Gastrocnemius medialis (tissue), 4 donors: ENCODE data around the gene NSMCE1. TPM values are rescaled to one million over a fixed set of nuclear protein-coding genes. Genes with fewer than 3 reads are reported as not detected.

ENCODE experiments used
- ATAC-seq, 2 donors: fragments of 150-250 bp; one replicate each; pipeline ENCODE4 v1.9.1; 2016
- DNase-seq, 2 donors: peaks; one replicate each; pipeline ENCODE4 v3.0.0-alpha.2; 2019
- H3K27ac ChIP-seq, 4 donors: fragments of 200-600 bp; sonication (generic); 1 replicate in 1 of 4; 2 replicates in 3 of 4; pipeline ENCODE4 v1.5.1; 2016 to 2018; ENCODE audit warnings: mild to moderate bottlenecking in 2 of 4, moderate library complexity in 1 of 4
- H3K27me3 ChIP-seq, 3 donors: fragments of 200-600 bp; sonication (generic) in 2 of 3; 1 replicate in 1 of 3; 2 replicates in 2 of 3; pipeline versions ENCODE4 v1.5.1 to v1.6.0; 2016 to 2019; ENCODE audit warnings: mild to moderate bottlenecking in 1 of 3, moderate library complexity in 1 of 3
- H3K36me3 ChIP-seq, 2 donors: fragments of 200-600 bp; sonication (generic) in 1 of 2; one replicate each; pipeline ENCODE4 v1.5.1; 2017 to 2018
- H3K4me1 ChIP-seq, 2 donors: fragments of 200-600 bp; sonication (generic) in 1 of 2; one replicate each; pipeline ENCODE4 v1.5.1; 2016 to 2017; ENCODE audit warnings: mild to moderate bottlenecking in 2 of 2
- H3K4me3 ChIP-seq, 4 donors: fragments of 200-600 bp; sonication (generic) in 3 of 4; 1 replicate in 1 of 4; 2 replicates in 3 of 4; pipeline ENCODE4 v1.5.1; 2016 to 2019; ENCODE audit warnings: mild to moderate bottlenecking in 2 of 4
- H3K9me3 ChIP-seq, 3 donors: fragments of 200-600 bp; sonication (generic) in 2 of 3; 1 replicate in 1 of 3; 2 replicates in 2 of 3; pipeline ENCODE4 v1.5.1; 2016 to 2019
- POLR2A ChIP-seq, 2 donors: fragments of 450-650 bp; IDR thresholded peaks; one replicate each; pipeline ENCODE4 v1.6.1; 2017; ENCODE audit warnings: antibody characterized with exemption in 2 of 2, mild to moderate bottlenecking in 2 of 2, moderate library complexity in 2 of 2
- in situ Hi-C, 4 donors: fragments of 200-750 bp; cut with MboI; loops; one replicate each; pipeline versions ENCODE4 v1.15.0 to v1.8.0; 2017; ENCODE audit warnings: low sequenced_read_pairs in 4 of 4
- intact Hi-C: fragments of 100-400 bp; cut with DNase I; formaldehyde crosslinking; loops from one replicate; pipeline ENCODE4 v1.15.1; 2023; ENCODE audit warnings: low total_unique reads
- total RNA-seq, 4 donors: library from RNA; depleted of rRNA; stranded (reverse); fragments of >200 nt; gene quantifications; one replicate each; pipeline versions ENCODE4 v1.1.0 to v1.2.3, GENCODE V29; 2016
- TF ChIP-seq, protein P1 (sequence below), 5 experiments: fragments of 450-650 bp in 3 of 5; fragments of 200-600 bp in 2 of 5; sonication (generic) in 2 of 5; IDR thresholded peaks in 4 of 5; conservative IDR thresholded peaks in 1 of 5; 1 replicate in 4 of 5; 2 replicates in 1 of 5; pipeline ENCODE4 v1.5.1; 2016 to 2019; ENCODE audit warnings: antibody characterized with exemption in 5 of 5, mild to moderate bottlenecking in 3 of 5, moderate library complexity in 3 of 5

NSMCE1 gene
- total RNA-seq, 4 donors from 2014 or later = 20.2 to 29.1 (median 22.0) TPM

DNA sequence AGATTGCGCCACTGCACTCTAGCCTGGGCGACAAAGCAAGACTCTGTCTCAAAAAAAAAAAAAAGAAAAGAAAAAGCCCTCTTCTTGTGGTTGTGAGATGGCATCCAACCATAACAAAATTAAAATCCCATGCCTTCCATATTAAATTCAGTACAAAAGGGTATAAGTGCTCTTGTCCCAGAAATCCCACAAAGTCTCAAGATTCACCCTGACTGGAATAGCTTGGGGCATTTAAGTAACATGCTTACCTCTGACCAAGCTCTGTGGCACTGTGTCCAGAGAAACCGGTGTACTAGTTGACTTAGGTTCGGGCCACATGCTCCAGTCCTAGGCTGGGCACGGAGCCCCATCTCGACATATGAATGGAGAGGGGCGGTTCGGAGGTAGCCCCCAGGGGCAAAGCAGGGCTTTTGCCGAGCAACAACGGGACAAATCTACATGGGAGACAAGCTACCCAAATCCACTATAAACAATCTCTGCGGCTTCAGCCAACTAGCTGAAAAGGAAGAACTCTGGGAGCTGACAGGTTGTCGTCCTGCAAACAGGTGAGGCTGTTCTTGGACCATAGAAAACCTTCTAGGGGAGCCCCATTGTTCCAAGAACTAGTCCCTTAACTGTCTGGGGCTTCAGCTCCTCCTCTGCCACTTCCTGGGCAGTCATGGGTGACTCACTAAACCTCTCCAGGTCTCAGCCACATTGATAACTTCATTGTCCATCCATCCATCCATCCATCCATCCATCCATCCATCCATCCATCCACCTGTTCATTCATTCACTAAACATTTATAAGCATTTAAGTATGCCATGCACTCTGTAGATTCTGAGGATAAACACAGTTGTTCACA lies 34.9 kb upstream of the NSMCE1 start:
- no peaks in the 10 kb centered on the region for H3K4me1 ChIP-seq
- no peak overlapping the region for H3K27ac ChIP-seq
- no peak for TF ChIP-seq POLR2A (IDR thresholded peaks at IDR 0.05)
- TF ChIP-seq, protein P1, sequence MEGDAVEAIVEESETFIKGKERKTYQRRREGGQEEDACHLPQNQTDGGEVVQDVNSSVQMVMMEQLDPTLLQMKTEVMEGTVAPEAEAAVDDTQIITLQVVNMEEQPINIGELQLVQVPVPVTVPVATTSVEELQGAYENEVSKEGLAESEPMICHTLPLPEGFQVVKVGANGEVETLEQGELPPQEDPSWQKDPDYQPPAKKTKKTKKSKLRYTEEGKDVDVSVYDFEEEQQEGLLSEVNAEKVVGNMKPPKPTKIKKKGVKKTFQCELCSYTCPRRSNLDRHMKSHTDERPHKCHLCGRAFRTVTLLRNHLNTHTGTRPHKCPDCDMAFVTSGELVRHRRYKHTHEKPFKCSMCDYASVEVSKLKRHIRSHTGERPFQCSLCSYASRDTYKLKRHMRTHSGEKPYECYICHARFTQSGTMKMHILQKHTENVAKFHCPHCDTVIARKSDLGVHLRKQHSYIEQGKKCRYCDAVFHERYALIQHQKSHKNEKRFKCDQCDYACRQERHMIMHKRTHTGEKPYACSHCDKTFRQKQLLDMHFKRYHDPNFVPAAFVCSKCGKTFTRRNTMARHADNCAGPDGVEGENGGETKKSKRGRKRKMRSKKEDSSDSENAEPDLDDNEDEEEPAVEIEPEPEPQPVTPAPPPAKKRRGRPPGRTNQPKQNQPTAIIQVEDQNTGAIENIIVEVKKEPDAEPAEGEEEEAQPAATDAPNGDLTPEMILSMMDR (IDR thresholded peaks at IDR 0.05 in 4 of 5, conservative IDR thresholded peaks at IDR 0.05 in 1 of 5) = no peak
- ATAC-seq (no peak), DNase-seq (no peak)
- in situ Hi-C loops = loop anchor here in 1 of 4 donors (25.0 kb wide), 1 partner anchor 109 kb away; the partner anchor contains the start of gene IL21R
- H3K4me3 ChIP-seq = no peak overlapping the region
- intact Hi-C loops = no loop called here
- H3K36me3 ChIP-seq = no peaks in the 10 kb centered on the region
- H3K9me3 ChIP-seq = no peaks in the 10 kb centered on the region
- no peaks in the 10 kb centered on the region for H3K27me3 ChIP-seq

DNA sequence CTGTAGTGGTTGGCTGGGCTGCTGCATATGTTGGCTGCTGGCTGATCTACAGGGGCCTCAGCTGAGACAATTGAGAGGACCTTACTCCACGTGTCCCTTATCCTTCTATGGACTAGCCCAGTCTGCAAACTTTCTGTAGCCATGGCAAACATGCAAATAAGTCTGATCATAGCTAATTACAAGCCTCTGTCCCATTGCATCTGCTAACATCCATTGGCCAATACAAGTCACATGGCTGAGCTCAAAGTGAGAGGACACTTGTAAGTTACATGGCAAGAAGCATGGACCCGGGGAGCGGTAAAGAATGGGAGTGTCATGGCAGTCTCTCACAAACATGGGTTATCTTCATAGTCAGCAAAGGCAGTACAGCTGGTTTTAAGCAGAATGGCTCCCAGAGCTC lies 33.6 kb upstream of the NSMCE1 start:
- Histone ChIP-seq H3K27ac (no peak overlapping the region), H3K4me1 (no peaks in the 10 kb centered on the region), H3K27me3 (no peaks in the 10 kb centered on the region), H3K36me3 (no peaks in the 10 kb centered on the region), H3K4me3 (no peak overlapping the region), H3K9me3 (no peaks in the 10 kb centered on the region)
- intact Hi-C loops = no loop called here
- no peak for DNase-seq
- in situ Hi-C loops = loop anchor here in 1 of 4 donors (25.0 kb wide), 1 partner anchor 110 kb away; the partner anchor contains the start of gene IL21R
- TF ChIP-seq POLR2A (IDR thresholded peaks at IDR 0.05) = no peak
- TF ChIP-seq, protein P1 (IDR thresholded peaks at IDR 0.05 in 4 of 5, conservative IDR thresholded peaks at IDR 0.05 in 1 of 5) = no peak
- ATAC-seq = no peak

DNA sequence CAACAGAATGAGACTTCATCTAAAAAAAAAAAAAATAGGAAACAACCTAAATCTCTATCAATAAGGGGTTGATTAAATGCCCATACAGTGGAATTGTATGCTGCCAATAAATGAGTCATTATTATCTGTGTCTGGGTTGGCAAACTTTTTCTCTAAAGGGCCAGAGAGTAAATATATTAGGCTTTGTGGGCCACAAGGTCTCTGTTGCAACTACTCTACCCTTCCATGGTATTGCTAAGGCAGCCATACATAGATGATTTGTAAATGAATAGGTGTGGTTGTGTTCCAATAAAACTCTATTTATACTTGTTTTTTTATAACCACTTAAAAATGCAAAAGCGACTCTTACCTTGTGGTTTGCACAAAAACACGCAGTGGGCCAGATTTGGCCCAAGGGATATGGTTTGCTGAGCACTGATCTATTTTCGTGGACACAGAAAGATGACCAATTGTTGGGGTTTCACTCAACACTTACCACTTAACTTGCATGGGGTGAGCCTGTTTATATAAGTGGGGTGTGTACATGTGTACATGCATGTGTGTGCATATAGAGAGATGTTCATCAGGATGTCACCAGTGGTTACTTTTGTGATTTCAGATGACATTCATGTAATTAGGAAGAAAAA lies 32.8 kb upstream of the NSMCE1 start:
- no peaks in the 10 kb centered on the region for H3K9me3 ChIP-seq
- H3K4me3 ChIP-seq = no peak overlapping the region
- intact Hi-C loops (no loop called here), in situ Hi-C loops (loop anchor here in 1 of 4 donors (25.0 kb wide), 1 partner anchor 111 kb away; the partner anchor contains the start of gene IL21R)
- no peaks in the 10 kb centered on the region for H3K27me3 ChIP-seq
- no peak for DNase-seq
- ATAC-seq = no peak
- H3K36me3 ChIP-seq = no peaks in the 10 kb centered on the region
- H3K4me1 ChIP-seq = no peaks in the 10 kb centered on the region
- TF ChIP-seq, protein P1 (IDR thresholded peaks at IDR 0.05 in 4 of 5, conservative IDR thresholded peaks at IDR 0.05 in 1 of 5) = no peak
- TF ChIP-seq POLR2A (IDR thresholded peaks at IDR 0.05) = no peak
- no peak overlapping the region for H3K27ac ChIP-seq

DNA sequence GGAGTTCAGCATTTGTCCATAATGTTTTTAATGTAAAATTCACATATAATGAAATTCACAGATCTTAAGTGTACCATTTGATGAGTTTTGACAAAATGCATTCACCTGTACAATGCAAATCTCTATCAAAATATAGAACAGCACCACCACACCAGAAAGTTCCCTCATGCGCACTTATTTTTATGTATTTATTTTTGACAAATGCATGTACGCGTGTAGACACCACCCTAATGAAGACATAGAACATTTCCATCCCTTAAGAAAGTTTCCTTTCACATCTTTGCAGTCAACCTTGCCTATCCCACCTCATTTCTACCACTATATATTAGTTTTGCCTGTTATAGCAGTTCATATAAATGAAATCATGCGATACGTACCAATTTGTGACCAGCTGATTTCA lies 29.6 kb upstream of the NSMCE1 start:
- in situ Hi-C loops = no loop called here
- no peak for ATAC-seq
- intact Hi-C loops = no loop called here
- H3K36me3 ChIP-seq = no peaks in the 10 kb centered on the region
- no peak for DNase-seq
- H3K9me3 ChIP-seq = no peaks in the 10 kb centered on the region
- no peak for TF ChIP-seq POLR2A (IDR thresholded peaks at IDR 0.05)
- no peaks in the 10 kb centered on the region for H3K27me3 ChIP-seq
- H3K4me1 ChIP-seq = no peaks in the 10 kb centered on the region
- H3K27ac ChIP-seq = no peak overlapping the region
- no peak overlapping the region for H3K4me3 ChIP-seq

DNA sequence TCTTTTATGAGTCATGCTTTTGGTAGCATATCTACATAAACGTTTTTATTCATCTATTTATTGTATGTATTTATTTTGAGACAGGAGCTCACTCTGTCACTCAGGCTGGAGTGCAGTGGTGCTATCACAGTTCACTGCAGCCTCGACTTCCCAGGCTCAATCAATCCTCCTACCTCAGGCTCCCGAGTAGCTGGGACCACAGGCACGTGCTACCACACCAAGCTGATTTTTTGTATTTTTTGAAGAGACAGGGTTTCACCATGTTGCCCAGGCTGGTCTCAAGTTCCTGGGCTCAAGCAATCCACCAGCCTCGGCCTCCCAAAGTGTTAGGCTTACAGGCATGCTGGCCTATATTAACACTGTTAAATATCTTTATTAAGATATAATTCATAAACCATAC lies 24.8 kb upstream of the NSMCE1 start:
- no peaks in the 10 kb centered on the region for H3K36me3 ChIP-seq
- H3K4me1 ChIP-seq = no peaks in the 10 kb centered on the region
- no peak for TF ChIP-seq POLR2A (IDR thresholded peaks at IDR 0.05)
- TF ChIP-seq, protein P1 (IDR thresholded peaks at IDR 0.05 in 4 of 5, conservative IDR thresholded peaks at IDR 0.05 in 1 of 5) = no peak
- in situ Hi-C loops = no loop called here
- DNase-seq (no peak), ATAC-seq (no peak)
- no peaks in the 10 kb centered on the region for H3K27me3 ChIP-seq
- intact Hi-C loops = no loop called here
- no peak overlapping the region for H3K4me3 ChIP-seq
- no peak overlapping the region for H3K27ac ChIP-seq
- no peaks in the 10 kb centered on the region for H3K9me3 ChIP-seq
